Nephron (organoid): ENCODE measurements around the gene KBTBD13.

Experiments used
- H3K27ac Mint-ChIP-seq, 3 experiments: 2 replicates each; pipeline ENCODE4 v1.8.0; 2020; ENCODE audit warnings: mixed read lengths in 3 of 3, mild to moderate bottlenecking in 2 of 3, moderate library complexity in 1 of 3
- H3K27me3 Mint-ChIP-seq: 2 replicates; pipeline ENCODE4 v1.8.0; 2021; ENCODE audit warnings: low read depth, mild to moderate bottlenecking, moderate library complexity, mixed read lengths
- H3K36me3 Mint-ChIP-seq: 2 replicates; pipeline ENCODE4 v1.8.0; 2020; ENCODE audit warnings: low read depth, mixed read lengths
- H3K4me1 Mint-ChIP-seq: 2 replicates; pipeline ENCODE4 v1.8.0; 2020; ENCODE audit warnings: mixed read lengths
- H3K4me3 Mint-ChIP-seq, 3 experiments: 2 replicates each; pipeline ENCODE4 v1.8.0; 2020; ENCODE audit warnings: mild to moderate bottlenecking in 3 of 3, mixed read lengths in 3 of 3, moderate library complexity in 2 of 3
- H3K9me3 Mint-ChIP-seq: 2 replicates; pipeline ENCODE4 v1.8.0; 2020; ENCODE audit warnings: mixed read lengths
- TF ChIP-seq, protein P1 (sequence below), 3 experiments: fragments of 200-600 bp; sonication (generic); IDR thresholded peaks; one replicate each; pipeline ENCODE4 v1.5.0; 2021; ENCODE audit warnings: antibody characterized with exemption in 3 of 3; ENCODE audit not compliant: unreplicated experiment in 3 of 3

The KBTBD13 gene

DNA sequence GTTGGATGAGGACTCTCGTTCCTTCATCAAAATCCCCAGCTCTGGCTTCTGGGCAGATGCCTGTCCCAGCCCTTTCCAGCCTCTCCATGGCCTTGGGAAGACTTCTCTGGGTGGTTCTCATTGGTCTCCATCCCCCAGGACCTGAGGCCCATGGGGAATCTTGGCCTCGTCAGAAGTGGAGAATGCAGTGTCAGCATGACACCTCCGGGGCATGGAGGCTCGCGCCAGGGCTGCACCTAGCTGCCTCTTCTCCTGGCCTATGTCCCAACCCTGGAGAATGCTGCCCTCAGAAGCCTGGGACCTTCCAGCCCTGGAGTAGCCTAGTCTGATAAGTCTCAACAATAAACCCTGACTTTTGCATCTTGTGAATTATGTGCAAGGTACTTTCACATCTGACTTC lies 3.0 kb downstream of the KBTBD13 start:
- Mint-ChIP-seq H3K9me3 (no peaks in the 10 kb centered on the region), H3K27me3 (peaks cover 17% of the 10 kb centered on the region), H3K36me3 (no peaks in the 10 kb centered on the region), H3K4me3 (no peak overlapping the region), H3K27ac (peak overlapping the region in 1 of 3 experiments; percentile 84), H3K4me1 (peaks cover 68% of the 10 kb centered on the region)
- TF ChIP-seq, protein P1, sequence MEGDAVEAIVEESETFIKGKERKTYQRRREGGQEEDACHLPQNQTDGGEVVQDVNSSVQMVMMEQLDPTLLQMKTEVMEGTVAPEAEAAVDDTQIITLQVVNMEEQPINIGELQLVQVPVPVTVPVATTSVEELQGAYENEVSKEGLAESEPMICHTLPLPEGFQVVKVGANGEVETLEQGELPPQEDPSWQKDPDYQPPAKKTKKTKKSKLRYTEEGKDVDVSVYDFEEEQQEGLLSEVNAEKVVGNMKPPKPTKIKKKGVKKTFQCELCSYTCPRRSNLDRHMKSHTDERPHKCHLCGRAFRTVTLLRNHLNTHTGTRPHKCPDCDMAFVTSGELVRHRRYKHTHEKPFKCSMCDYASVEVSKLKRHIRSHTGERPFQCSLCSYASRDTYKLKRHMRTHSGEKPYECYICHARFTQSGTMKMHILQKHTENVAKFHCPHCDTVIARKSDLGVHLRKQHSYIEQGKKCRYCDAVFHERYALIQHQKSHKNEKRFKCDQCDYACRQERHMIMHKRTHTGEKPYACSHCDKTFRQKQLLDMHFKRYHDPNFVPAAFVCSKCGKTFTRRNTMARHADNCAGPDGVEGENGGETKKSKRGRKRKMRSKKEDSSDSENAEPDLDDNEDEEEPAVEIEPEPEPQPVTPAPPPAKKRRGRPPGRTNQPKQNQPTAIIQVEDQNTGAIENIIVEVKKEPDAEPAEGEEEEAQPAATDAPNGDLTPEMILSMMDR (IDR thresholded peaks at IDR 0.05; ENCODE audit: unreplicated experiment in 3 of 3), result no peak

DNA sequence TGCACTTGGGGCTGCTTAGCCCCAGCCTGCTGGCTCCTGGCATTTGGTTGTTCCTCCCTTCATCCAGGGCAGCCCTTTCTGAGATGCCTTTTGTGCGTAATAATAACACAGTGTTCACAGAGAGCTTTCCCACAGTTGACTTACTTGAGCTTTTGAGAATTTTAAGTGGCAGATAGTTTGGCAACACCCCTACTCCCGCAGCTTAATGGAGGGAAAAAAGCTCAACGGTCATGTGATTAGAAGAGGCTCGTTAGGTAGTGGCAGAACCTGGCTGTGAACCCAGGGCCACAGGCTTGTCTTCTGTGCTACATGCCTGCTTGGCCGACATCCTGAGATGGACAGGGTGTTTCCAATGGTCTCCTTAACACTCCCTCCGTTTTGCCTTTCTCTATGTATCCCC lies 4.7 kb downstream of the KBTBD13 start:
- TF ChIP-seq, protein P1 (IDR thresholded peaks at IDR 0.05; ENCODE audit: unreplicated experiment in 3 of 3), result no peak
- peak overlapping the region; percentile 72 to 98 (median 96) for H3K27ac Mint-ChIP-seq

DNA sequence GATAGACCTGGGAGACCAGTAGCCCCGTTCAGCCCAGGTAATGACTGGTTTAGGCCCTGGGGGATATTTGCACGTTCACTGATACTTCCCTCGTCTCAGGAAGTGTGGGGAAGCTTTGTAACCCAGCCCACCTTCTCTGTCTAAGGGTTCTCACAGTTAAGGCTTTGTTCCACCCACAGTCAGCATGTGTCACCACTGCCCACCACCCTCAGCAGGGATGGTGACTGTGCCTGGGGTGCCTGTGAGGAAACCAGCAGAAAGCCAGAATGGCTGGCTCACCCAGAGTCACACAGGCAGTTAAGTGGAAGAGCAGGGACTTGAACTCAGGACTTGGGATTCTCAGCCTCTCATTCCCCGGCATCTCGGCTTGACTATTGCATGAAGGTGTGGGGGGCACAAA lies 5.2 kb downstream of the KBTBD13 start:
- TF ChIP-seq, protein P1 (IDR thresholded peaks at IDR 0.05; ENCODE audit: unreplicated experiment in 3 of 3), result no peak
- H3K9me3 Mint-ChIP-seq, result no peaks in the 10 kb centered on the region
- H3K4me1 Mint-ChIP-seq, result peaks cover 73% of the 10 kb centered on the region
- no peaks in the 10 kb centered on the region for H3K36me3 Mint-ChIP-seq
- H3K27me3 Mint-ChIP-seq, result peaks cover 17% of the 10 kb centered on the region
- H3K4me3 Mint-ChIP-seq, result no peak overlapping the region
- peak overlapping the region; percentile 90 to 98 (median 96) for H3K27ac Mint-ChIP-seq

More for the DNA sequence above, 4.7 kb downstream of the KBTBD13 start:
- no peaks in the 10 kb centered on the region for H3K36me3 Mint-ChIP-seq
- H3K9me3 Mint-ChIP-seq, result no peaks in the 10 kb centered on the region
- H3K4me1 Mint-ChIP-seq, result peaks cover 74% of the 10 kb centered on the region
- H3K27me3 Mint-ChIP-seq, result peaks cover 17% of the 10 kb centered on the region
- H3K4me3 Mint-ChIP-seq, result no peak overlapping the region

DNA sequence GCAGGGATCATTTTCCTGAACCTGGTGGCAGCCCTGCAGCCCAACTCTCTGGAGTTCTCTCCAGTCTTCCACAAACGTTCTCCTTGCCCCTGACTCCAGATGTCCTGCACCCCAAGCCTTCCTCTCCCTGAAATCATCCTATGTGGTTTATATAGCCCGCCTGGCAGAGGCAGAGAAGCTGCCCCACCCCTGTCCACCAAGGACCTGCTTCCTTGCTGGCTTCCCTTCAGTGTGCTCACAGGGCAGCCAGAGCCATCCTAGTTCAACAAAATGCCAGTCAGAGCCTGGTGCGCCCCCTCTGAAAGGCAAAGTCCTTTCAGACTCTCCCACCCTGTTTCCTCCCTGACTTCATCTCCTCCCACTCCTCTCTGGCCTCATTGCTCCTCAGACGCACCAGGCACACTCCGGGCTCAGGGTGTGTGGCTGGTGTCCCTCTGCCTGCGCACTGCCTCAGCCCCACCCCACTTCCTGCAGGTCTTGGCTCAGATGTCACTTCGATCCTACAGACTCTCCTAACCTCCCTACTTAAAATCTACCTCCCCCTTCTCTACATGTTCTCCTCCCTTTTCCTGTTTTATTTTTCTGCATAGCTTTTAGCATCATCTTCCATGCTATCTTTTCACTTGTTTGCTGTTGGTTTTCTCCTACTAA lies 5.9 kb downstream of the KBTBD13 start:
- peaks cover 80% of the 10 kb centered on the region for H3K4me1 Mint-ChIP-seq
- no peaks in the 10 kb centered on the region for H3K36me3 Mint-ChIP-seq
- H3K9me3 Mint-ChIP-seq, result no peaks in the 10 kb centered on the region
- peak overlapping the region; percentile 90 to 98 (median 96) for H3K27ac Mint-ChIP-seq
- H3K4me3 Mint-ChIP-seq, result peak overlapping the region; percentile 23 to 69 (median 54)
- TF ChIP-seq, protein P1 (IDR thresholded peaks at IDR 0.05; ENCODE audit: unreplicated experiment in 3 of 3), result no peak
- H3K27me3 Mint-ChIP-seq, result peaks cover 17% of the 10 kb centered on the region

DNA sequence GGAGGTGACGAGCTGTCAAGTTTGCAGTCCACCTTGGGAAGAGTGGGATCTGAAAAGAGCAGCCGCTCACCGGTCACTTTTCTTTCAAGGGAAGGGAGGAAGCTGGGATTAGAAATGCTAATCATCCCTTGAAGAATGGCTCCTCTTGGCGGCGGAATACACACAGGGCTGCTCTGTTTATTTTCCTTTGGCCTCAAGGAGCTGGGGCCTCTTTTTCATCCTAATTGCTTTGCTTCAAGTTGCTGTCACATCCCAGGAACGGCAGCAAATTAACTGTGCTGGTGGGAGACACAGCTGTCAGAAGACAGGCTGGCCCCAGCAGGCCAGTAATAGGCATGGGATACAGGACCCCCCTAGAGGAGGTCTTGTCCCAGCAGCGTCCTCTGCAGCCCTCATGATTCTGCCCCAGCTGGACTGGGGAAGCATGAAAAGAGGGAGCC lies 6.7 kb downstream of the KBTBD13 start:
- peaks cover 80% of the 10 kb centered on the region for H3K4me1 Mint-ChIP-seq
- TF ChIP-seq, protein P1 (IDR thresholded peaks at IDR 0.05; ENCODE audit: unreplicated experiment in 3 of 3), result peak; percentile 44 to 60 (median 49)
- peak overlapping the region; percentile 90 to 98 (median 96) for H3K27ac Mint-ChIP-seq
- H3K9me3 Mint-ChIP-seq, result no peaks in the 10 kb centered on the region
- peak overlapping the region; percentile 23 to 69 (median 54) for H3K4me3 Mint-ChIP-seq
- H3K27me3 Mint-ChIP-seq, result peaks cover 10% of the 10 kb centered on the region
- no peaks in the 10 kb centered on the region for H3K36me3 Mint-ChIP-seq
